Heart left ventricle (tissue), 13 donors: ENCODE data around the gene NKD1.

Source experiments
- CTCF ChIP-seq, 12 donors: fragments of 200-600 bp; sonication (generic) in 4 of 12; IDR thresholded peaks; one replicate each; pipeline versions ENCODE4 v1.5.0 to v1.8.0; 2018 to 2022; ENCODE audit warnings: antibody characterized with exemption in 12 of 12, mild to moderate bottlenecking in 5 of 12
- POLR2A ChIP-seq, 2 donors: fragments of 450-650 bp; IDR thresholded peaks; one replicate each; pipeline ENCODE4 v1.6.1; 2017; ENCODE audit warnings: antibody characterized with exemption in 2 of 2, mild to moderate bottlenecking in 2 of 2, moderate library complexity in 2 of 2
- donor health status: ischemic (EF 13 %, LVEDD 7.1; RV severe dilation, severe dysfunction).
- donor health status: DM: no; HTN: yes; CAD: no.
- donor health status: DM: no; HTN: no; CAD: no.
- donor health status: ischemic (EF 25% LVEDD 6.9; RV normal size, moderate dysfunction).
- donor health status: ischemic (EF 25% LVEDD 5.7; RV mildly dilated, moderate dysfunction).
- donor health status: ischemic (EF 35%, LVEDD 5.7; RV mildly dilated, moderate dysfunction).
- donor health status: nonischemic (EF 11% LVEDD 7.7; RV severe dilation, severe dysfunction).
- donor health status: DM: yes; HTN: yes; CAD: no.
- donor health status: PGD.
- donor health status: ischemic (EF 29% LVEDD 5.4; RV normal size, mild dysfunction).
- donor health status: nonischemic (EF 23%, LVEDD 6.1; RV moderate dilation, normal function).

- TF ChIP-seq POLR2A (IDR thresholded peaks at IDR 0.05) (no peak), CTCF (IDR thresholded peaks at IDR 0.05) (no peak)
Observed at GRCh38 chr16:50644245-50644644, 96.0 kb downstream of the NKD1 start.
